K562 (cell line): Measurements from ENCODE around the gene FASLG. TPM values are rescaled to one million over a fixed set of nuclear protein-coding genes. Genes with fewer than 3 reads are reported as not detected.

Source experiments
- ATAC-seq: fragments of 200-7000 bp; cut with Tn5 transposase; 3 replicates; pipeline ENCODE4 v1.9.1; 2020; ENCODE audit warnings: moderate library complexity
- BruUV-seq: library from RNA; stranded (reverse); fragments of 400-500 nt; replicated peaks from 2 replicates; lab custom pipeline; 2021; lab: Mats Ljungman, UMichigan
- CTCF ChIA-PET: fragments of 300-600 bp; formaldehyde crosslinking; extraction: SDS; loops from one replicate; lab custom pipeline; 2021; ENCODE audit warnings: low intra/inter-chr PET ratio; lab: Yijun Ruan, JAX
- POLR2A ChIA-PET: fragments of 300-600, 350-650 bp; sonication (Branson Sonifier 250); formaldehyde crosslinking; extraction: SDS; loops from one replicate; lab custom pipeline; 2021; ENCODE audit warnings: antibody characterized with exemption, inconsistent platforms; lab: Yijun Ruan, JAX
- DNase-seq, 4 experiments: peaks; one replicate each; pipeline versions ENCODE4 v3.0.0 to v3.0.0-alpha.2; 2011 to 2018; ENCODE audit warnings: low spot score in 3 of 4, mixed read lengths in 3 of 4; ENCODE audit errors: extremely low read depth in 1 of 4
- FAIRE-seq: peaks from 2 replicates; lab custom pipeline; 2011; peaks lifted over from hg19 to GRCh38; lab: Jason Lieb, UNC
- H2AFZ ChIP-seq: 2 replicates; pipeline ENCODE4 v1.6.0; 2011; ENCODE audit warnings: low read depth, low read length, control low read depth, inconsistent platforms
- H3K27ac ChIP-seq: fragments of 200-600 bp; 3 replicates; pipeline ENCODE4 v1.8.0; 2011; ENCODE audit warnings: low read depth, mild to moderate bottlenecking, control low read depth, inconsistent platforms, low read length, moderate library complexity, mixed read lengths; ENCODE audit errors: extremely low read depth
- H3K27me3 ChIP-seq, 2 experiments: fragments of 300-600 bp in 1 of 2; 2 replicates in 1 of 2; 3 replicates in 1 of 2; pipeline versions ENCODE4 v1.6.0 to v1.8.0; 2011; ENCODE audit warnings: inconsistent platforms in 2 of 2, low read length in 2 of 2, mild to moderate bottlenecking in 1 of 2, mixed read lengths in 1 of 2, moderate library complexity in 1 of 2; ENCODE audit not compliant: control insufficient read depth in 2 of 2, insufficient read depth in 2 of 2
- H3K36me3 ChIP-seq: fragments of 300-600 bp; 3 replicates; pipeline ENCODE4 v1.8.0; 2011; ENCODE audit warnings: mild to moderate bottlenecking, low read length, inconsistent platforms; ENCODE audit not compliant: control insufficient read depth, insufficient read depth
- H3K4me1 ChIP-seq, 2 experiments: fragments of 200-600 bp in 1 of 2; replicated peaks in 1 of 2; 2 replicates in 1 of 2; 3 replicates in 1 of 2; pipeline versions ENCODE4 v1.5.1 to v1.8.0; 2011; ENCODE audit warnings: inconsistent platforms in 2 of 2, low read length in 2 of 2, mild to moderate bottlenecking in 1 of 2, mixed read lengths in 1 of 2, moderate library complexity in 1 of 2; ENCODE audit not compliant: control insufficient read depth in 2 of 2, insufficient read depth in 2 of 2
- H3K4me2 ChIP-seq: 2 replicates; pipeline ENCODE4 v1.6.1; 2011; ENCODE audit warnings: low read length, control low read depth, inconsistent platforms, mixed read lengths; ENCODE audit not compliant: insufficient read depth
- H3K4me3 ChIP-seq: fragments of 200-600 bp; sonication (generic), shearing (Covaris generic); 2 replicates; pipeline ENCODE4 v1.5.1; 2016; ENCODE audit warnings: control low read depth, inconsistent platforms
- H3K79me2 ChIP-seq: fragments of 200-600 bp; 3 replicates; pipeline ENCODE4 v1.8.0; 2011; ENCODE audit warnings: low read length, inconsistent platforms; ENCODE audit not compliant: control insufficient read depth, insufficient read depth
- H3K9ac ChIP-seq, 2 experiments: 2 replicates each; pipeline versions ENCODE4 v1.6.0 to v1.6.1; 2011; ENCODE audit warnings: low read depth in 2 of 2, low read length in 2 of 2, control low read depth in 1 of 2, inconsistent platforms in 1 of 2, mild to moderate bottlenecking in 1 of 2, mixed read lengths in 1 of 2; ENCODE audit not compliant: insufficient read depth in 1 of 2
- H3K9me1 ChIP-seq: one replicate; pipeline ENCODE4 v1.6.0; 2011; ENCODE audit warnings: inconsistent platforms, mild to moderate bottlenecking, low read length, moderate library complexity; ENCODE audit not compliant: control insufficient read depth, insufficient read depth
- H3K9me3 ChIP-seq: replicated peaks from 2 replicates; pipeline ENCODE4 v1.5.1; 2011; ENCODE audit warnings: low read depth, low read length, inconsistent platforms; ENCODE audit not compliant: control insufficient read depth, insufficient read depth
- H4K20me1 ChIP-seq: replicated peaks from 2 replicates; pipeline ENCODE4 v1.6.1; 2011; ENCODE audit warnings: low read length, inconsistent platforms, mixed read lengths; ENCODE audit not compliant: control insufficient read depth, insufficient read depth
- BMI1 ChIP-seq: fragments of 150-350 bp; IDR thresholded peaks from 2 replicates; pipeline ENCODE4 v1.6.1; 2014; ENCODE audit warnings: low read length
- FUS ChIP-seq: fragments of 200-400 bp; formaldehyde crosslinking; optimal IDR thresholded peaks from 2 replicates; pipeline ENCODE3; 2017; ENCODE audit warnings: low read depth, low read length
- HDAC1 ChIP-seq, 2 experiments: fragments of 450-650 bp; IDR thresholded peaks; 2 replicates each; pipeline ENCODE4 v1.6.1; 2016 to 2017; ENCODE audit warnings: inconsistent platforms in 1 of 2, mild to moderate bottlenecking in 1 of 2, moderate library complexity in 1 of 2
- NR3C1 ChIP-seq: sonication (generic); formaldehyde crosslinking; IDR thresholded peaks from 2 replicates; pipeline ENCODE4 v1.8.1; 2022; ENCODE audit warnings: missing genetic modification reagents
- PCBP1 ChIP-seq: fragments of 200-400 bp; formaldehyde crosslinking; IDR thresholded peaks from 2 replicates; pipeline ENCODE4 v1.6.1; 2018; ENCODE audit warnings: mild to moderate bottlenecking, low read depth, low read length; ENCODE audit not compliant: poor library complexity, severe bottlenecking
- RERE ChIP-seq: sonication (generic); formaldehyde crosslinking; IDR thresholded peaks from 2 replicates; pipeline ENCODE4 v1.8.0; 2023; ENCODE audit warnings: missing genetic modification reagents, mild to moderate bottlenecking, borderline replicate concordance
- SMAD2 ChIP-seq: fragments of 150-350 bp; IDR thresholded peaks from 2 replicates; pipeline ENCODE4 v1.6.1; 2014; ENCODE audit warnings: low read depth, mild to moderate bottlenecking, low read length
- SP2 ChIP-seq: IDR thresholded peaks from 2 replicates; pipeline ENCODE4 v1.6.1; 2011; ENCODE audit warnings: mild to moderate bottlenecking, low read depth, low read length, moderate library complexity; ENCODE audit not compliant: poor library complexity, severe bottlenecking; ENCODE audit errors: extremely low read depth
- TCF15 ChIP-seq: fragments of 250-450 bp; sonication (Bioruptor Pico); IDR thresholded peaks from 2 replicates; pipeline ENCODE4 v1.8.0; 2022; ENCODE audit warnings: moderate library complexity, mild to moderate bottlenecking, inconsistent platforms
- ZNF395 ChIP-seq: fragments of 200-800 bp; sonication (Bioruptor generic); IDR thresholded peaks from 2 replicates; pipeline ENCODE4 v1.6.1; 2017; ENCODE audit warnings: missing genetic modification characterization, missing compliant biosample characterization
- ZZZ3 ChIP-seq: fragments of 450-650 bp; IDR thresholded peaks from 2 replicates; pipeline ENCODE4 v1.6.1; 2016; ENCODE audit warnings: antibody characterized with exemption, mild to moderate bottlenecking, moderate library complexity
- WGBS: fragments of 100-300 bp; shearing (Covaris generic); methylation state at CpG from one replicate; pipeline ENCODE4 v1.1.6; 2016; ENCODE audit warnings: low coverage, mixed read lengths; ENCODE audit not compliant: insufficient coverage; ENCODE audit errors: missing lambda C conversion rate; 5-methylcytosine and 5-hydroxymethylcytosine counted together
- in situ Hi-C: fragments of 300-500 bp; cut with MboI; formaldehyde crosslinking; loops from 4 replicates; pipeline ENCODE4 v1.15.0; 2018; ENCODE audit warnings: inconsistent platforms, mixed read lengths
- intact Hi-C: fragments of 100-400 bp; cut with micrococcal nuclease; formaldehyde crosslinking; loops from 2 replicates; pipeline ENCODE4 v1.14.2; 2022
- polyA plus RNA-seq, 8 experiments: library from polyadenylated mRNA; depleted of rRNA in 4 of 8; stranded (reverse) in 5 of 8; unstranded in 3 of 8; fragments of >200 nt; fragmentation: Nextera tagmentation in 2 of 8; fragmentation: Illumina TruSeq in 1 of 8; extraction: Ambion mirVana in 2 of 8; extraction: Trizol in 1 of 8; gene quantifications; 2 replicates each; pipeline versions ENCODE4 v1.2.1 to v1.2.3, GENCODE V29; 2011 to 2014; ENCODE audit warnings: inconsistent platforms in 1 of 8, missing spikeins in 1 of 8
- total RNA-seq, 7 experiments: library from RNA; depleted of rRNA in 6 of 7; stranded (reverse); fragments of >200 nt in 6 of 7; fragmentation: Illumina TruSeq in 2 of 7; extraction: Trizol in 2 of 7; gene quantifications; 2 replicates each; pipeline versions ENCODE4 v1.2.1 to v1.2.3, GENCODE V29; 2011 to 2021; ENCODE audit warnings: low replicate concordance in 1 of 7

Gene FASLG
- total and polyA plus RNA-seq, 9 of the 15 experiments (the other 6 are each of a cell fraction or from before 2014, with no cell fraction given) = not detected

GRCh38 chr1:172674831-172675613 is 16.1 kb downstream of the FASLG start (continued):
- no peak for TF ChIP-seq RERE (CRISPR knock-in tag)

GRCh38 chr1:172679000-172679772 is 20.3 kb downstream of the FASLG start:
- 6% methylated on average over 6 of the region's 6 CpGs for WGBS
- in situ Hi-C loops = no loop called here
- no peak for FAIRE-seq
- H3K27me3 ChIP-seq = no peaks in the 10 kb centered on the region
- H3K9ac ChIP-seq = no peak overlapping the region
- no peak overlapping the region for H3K4me2 ChIP-seq
- H3K36me3 ChIP-seq = no peaks in the 10 kb centered on the region
- H3K4me1 ChIP-seq = peaks cover 0 to 6% of the 10 kb centered on the region in 2 experiments; a peak in 2 of 5 replicates
- ChIA-PET POLR2A (no interaction called here), CTCF (no interaction called here)
- H4K20me1 ChIP-seq = no peaks in the 10 kb centered on the region
- no TSS peak for BruUV-seq
- peak in 1 of 4 experiments; percentile 39 for DNase-seq
- no peaks in the 10 kb centered on the region; the same call in 1 of the 2 replicates for H3K9me3 ChIP-seq
- H3K27ac ChIP-seq = no peak overlapping the region
- no peak overlapping the region for H3K4me3 ChIP-seq
- no peaks in the 10 kb centered on the region for H3K79me2 ChIP-seq
- no peak; the same call in 2 of the 3 replicates for ATAC-seq
- peak overlapping the region; percentile 37; the same call in 1 of the 2 replicates for H2AFZ ChIP-seq
- intact Hi-C loops = no loop called here
- no peaks in the 10 kb centered on the region for H3K9me1 ChIP-seq
- TF ChIP-seq SP2 (no peak), NR3C1 (CRISPR knock-in tag) (no peak), ZZZ3 (no peak), FUS (no peak), ZNF395 (CRISPR knock-in tag) (no peak), PCBP1 (no peak), TCF15 (CRISPR knock-in tag) (no peak), BMI1 (no peak), SMAD2 (no peak), HDAC1 (IDR thresholded peaks at IDR 0.05) (no peak)
